Endothelial cell of umbilical vein (primary cell): Measurements from ENCODE around the gene ZKSCAN4. TPM values are rescaled to one million over a fixed set of nuclear protein-coding genes. Genes with fewer than 3 reads are reported as not detected.

Experiments used
- BruUV-seq: library from RNA; stranded (reverse); fragments of 400-500 nt; replicated peaks from 2 replicates; lab custom pipeline; 2021; lab: Mats Ljungman, UMichigan
- CTCF ChIA-PET: fragments of 300-600, 350-600 bp; sonication (Branson Sonifier 250); formaldehyde crosslinking; loops from one replicate; lab custom pipeline; 2021; ENCODE audit warnings: antibody characterized with exemption, inconsistent platforms; lab: Charles Lee
- POLR2A ChIA-PET: fragments of 300-600, 350-600 bp; sonication (Branson Sonifier 250); formaldehyde crosslinking; loops from one replicate; lab custom pipeline; 2021; ENCODE audit warnings: antibody characterized with exemption, inconsistent platforms; lab: Charles Lee
- DNase-seq: peaks from one replicate; pipeline ENCODE4 v3.0.0-alpha.2; 2011; ENCODE audit warnings: low read depth, low spot score
- FAIRE-seq: peaks from 2 replicates; lab custom pipeline; 2011; peaks lifted over from hg19 to GRCh38; lab: Jason Lieb, UNC
- H2AFZ ChIP-seq: 2 replicates; pipeline ENCODE4 v1.6.0; 2012; ENCODE audit warnings: low read depth, low read length, control low read depth, inconsistent platforms
- H3K27ac ChIP-seq: 2 replicates; pipeline ENCODE4 v1.5.1; 2011; ENCODE audit warnings: low read depth, mild to moderate bottlenecking, control low read depth, low read length, moderate library complexity; ENCODE audit not compliant: insufficient read depth
- H3K27me3 ChIP-seq, 2 experiments: 2 replicates each; pipeline versions ENCODE4 v1.6.0 to v1.6.1; 2011; ENCODE audit warnings: low read length in 2 of 2, mixed read lengths in 1 of 2; ENCODE audit not compliant: control insufficient read depth in 2 of 2, insufficient read depth in 2 of 2
- H3K36me3 ChIP-seq, 2 experiments: 2 replicates in 1 of 2; 3 replicates in 1 of 2; pipeline ENCODE4 v1.5.1; 2011; ENCODE audit warnings: low read length in 2 of 2, mild to moderate bottlenecking in 1 of 2, moderate library complexity in 1 of 2; ENCODE audit not compliant: control insufficient read depth in 2 of 2, insufficient read depth in 2 of 2; ENCODE audit errors: extremely low read depth in 1 of 2
- H3K4me1 ChIP-seq: 3 replicates; pipeline ENCODE4 v1.5.1; 2011; ENCODE audit warnings: mild to moderate bottlenecking, low read length; ENCODE audit not compliant: control insufficient read depth, insufficient read depth; ENCODE audit errors: extremely low read depth
- H3K4me2 ChIP-seq: 2 replicates; pipeline ENCODE4 v1.6.1; 2011; ENCODE audit warnings: low read length, control low read depth, mixed read lengths; ENCODE audit not compliant: insufficient read depth
- H3K4me3 ChIP-seq, 3 experiments: fragments of 200-600 bp in 1 of 3; sonication (generic), shearing (Covaris generic) in 1 of 3; replicated peaks in 1 of 3; 2 replicates each; pipeline ENCODE4 v1.5.1; 2011 to 2016; ENCODE audit warnings: control low read depth in 3 of 3, low read length in 3 of 3, mild to moderate bottlenecking in 2 of 3, inconsistent platforms in 1 of 3, low read depth in 1 of 3, moderate library complexity in 1 of 3; ENCODE audit not compliant: insufficient read depth in 1 of 3
- H3K79me2 ChIP-seq: 2 replicates; pipeline ENCODE4 v1.6.0; 2012; ENCODE audit warnings: low read length, inconsistent platforms; ENCODE audit not compliant: control insufficient read depth, insufficient read depth
- H3K9ac ChIP-seq: replicated peaks from 2 replicates; pipeline ENCODE3; 2011; ENCODE audit warnings: low read length, control low read depth; ENCODE audit not compliant: insufficient read depth; ENCODE audit errors: extremely low read depth
- H3K9me1 ChIP-seq: replicated peaks from 3 replicates; pipeline ENCODE4 v1.6.0; 2011; ENCODE audit warnings: mild to moderate bottlenecking, low read length; ENCODE audit not compliant: control insufficient read depth, insufficient read depth; ENCODE audit errors: extremely low read depth
- H3K9me3 ChIP-seq: replicated peaks from 2 replicates; pipeline ENCODE4 v1.5.1; 2012; ENCODE audit warnings: low read length, inconsistent platforms; ENCODE audit not compliant: control insufficient read depth, insufficient read depth
- H4K20me1 ChIP-seq: replicated peaks from 2 replicates; pipeline ENCODE3; 2011; ENCODE audit warnings: mild to moderate bottlenecking, low read length; ENCODE audit not compliant: control insufficient read depth, insufficient read depth; ENCODE audit errors: extremely low read depth
- EZH2 ChIP-seq: IDR thresholded peaks from 2 replicates; pipeline ENCODE4 v1.6.1; 2012; ENCODE audit warnings: borderline replicate concordance, low read depth, mild to moderate bottlenecking, moderate library complexity, low read length, inconsistent platforms; ENCODE audit not compliant: severe bottlenecking
- FOS ChIP-seq: IDR thresholded peaks from 2 replicates; pipeline ENCODE4 v1.6.1; 2011; ENCODE audit warnings: mild to moderate bottlenecking, low read length, moderate library complexity, borderline replicate concordance; ENCODE audit not compliant: insufficient read depth
- GATA2 ChIP-seq: IDR thresholded peaks from 2 replicates; pipeline ENCODE4 v1.7.0; 2011; ENCODE audit warnings: low read depth, mild to moderate bottlenecking, moderate library complexity, mixed read lengths, low read length; ENCODE audit not compliant: insufficient read length, insufficient read depth
- JUN ChIP-seq: IDR thresholded peaks from 2 replicates; pipeline ENCODE4 v1.6.1; 2011; ENCODE audit warnings: borderline replicate concordance, low read depth; ENCODE audit not compliant: insufficient read length, insufficient read depth
- MYC ChIP-seq: IDR thresholded peaks from one replicate; pipeline ENCODE4 v1.6.1; 2011; ENCODE audit warnings: mild to moderate bottlenecking, low read depth, low read length
- POLR2A ChIP-seq: IDR thresholded peaks from 2 replicates; pipeline ENCODE4 v1.6.1; 2012; ENCODE audit warnings: low read depth, mild to moderate bottlenecking, control low read depth, low read length
- POLR2AphosphoS5 ChIP-seq: IDR thresholded peaks from 2 replicates; pipeline ENCODE4 v1.6.1; 2012; ENCODE audit warnings: low read depth, mild to moderate bottlenecking, control low read depth, low read length, moderate library complexity; ENCODE audit not compliant: insufficient read depth
- dilution Hi-C: fragments of 300-500 bp; cut with MboI; formaldehyde crosslinking; loops from one replicate; pipeline ENCODE4 v1.15.0; 2019; ENCODE audit warnings: low sequenced_read_pairs; ENCODE audit not compliant: extremely low pct_ligation_motif_present
- intact Hi-C: fragments of 100-400 bp; cut with micrococcal nuclease; formaldehyde crosslinking; loops from one replicate; pipeline ENCODE4 v1.10.0; 2022
- polyA plus RNA-seq, 4 experiments: library from polyadenylated mRNA; depleted of rRNA in 3 of 4; stranded (reverse) in 3 of 4; unstranded in 1 of 4; fragments of >200 nt; gene quantifications; 2 replicates each; pipeline versions ENCODE4 v1.2.1 to v1.2.3, GENCODE V29; 2011 to 2012; ENCODE audit warnings: missing spikeins in 1 of 4
- total RNA-seq: library from RNA; stranded (reverse); gene quantifications from 2 replicates; pipeline ENCODE4 v1.2.3, GENCODE V29; 2021
- TF ChIP-seq, protein P1 (sequence below): IDR thresholded peaks from 2 replicates; pipeline ENCODE4 v1.6.1; 2011; ENCODE audit not compliant: insufficient read depth, insufficient read length
- TF ChIP-seq, protein P2 (sequence below), 2 donors: IDR thresholded peaks; 1 replicate in 1 of 2; 2 replicates in 1 of 2; pipeline ENCODE4 v1.5.1; 2011; ENCODE audit warnings: low read length in 2 of 2, mild to moderate bottlenecking in 2 of 2, moderate library complexity in 2 of 2, control low read depth in 1 of 2, inconsistent platforms in 1 of 2, low read depth in 1 of 2; ENCODE audit not compliant: insufficient read depth in 1 of 2; ENCODE audit errors: extremely low read depth in 1 of 2

ZKSCAN4 gene
- total and polyA plus RNA-seq, 2 donors (not counting 3 experiments of a cell fraction or from before 2014, with no cell fraction given), result 1.3 to 3.6 TPM

DNA sequence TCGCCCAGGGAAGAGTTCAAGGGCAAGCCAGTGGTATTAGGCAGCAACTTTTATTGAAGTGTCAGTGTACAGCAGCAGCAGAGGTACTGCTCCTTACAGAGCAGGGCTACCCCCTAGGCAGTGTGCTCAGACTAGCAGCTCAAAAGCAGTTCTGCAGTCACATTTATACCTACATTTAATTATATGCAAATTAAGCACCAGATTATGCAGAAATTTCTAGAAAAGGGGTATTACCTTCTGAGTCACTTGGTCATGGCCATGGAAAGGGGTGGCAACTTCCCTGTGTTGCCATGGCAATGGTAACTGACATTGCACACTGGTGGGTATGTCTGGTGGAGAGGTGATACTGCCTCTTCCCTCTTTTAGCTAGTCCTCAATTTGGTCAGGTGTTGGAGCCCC is 2.1 kb upstream of the ZKSCAN4 start:
- BruUV-seq, result no TSS peak

More for the DNA sequence above, 2.1 kb upstream of the ZKSCAN4 start:
- H4K20me1 ChIP-seq, result no peaks in the 10 kb centered on the region
- intact Hi-C loops, result no loop called here
- H3K4me2 ChIP-seq, result no peak overlapping the region
- H3K79me2 ChIP-seq, result no peaks in the 10 kb centered on the region
- peaks cover 15% of the 10 kb centered on the region for H3K4me1 ChIP-seq
- POLR2A ChIA-PET, result no interaction called here
- H3K9ac ChIP-seq, result no peak overlapping the region
- no peak overlapping the region for H3K27ac ChIP-seq
- no peak overlapping the region for H3K4me3 ChIP-seq
- no peaks in the 10 kb centered on the region for H3K36me3 ChIP-seq
- H3K27me3 ChIP-seq, result peaks cover 0 to 2% of the 10 kb centered on the region in 2 experiments
- no peak overlapping the region for H2AFZ ChIP-seq
- FAIRE-seq (no peak), DNase-seq (no peak)
- H3K9me3 ChIP-seq, result no peaks in the 10 kb centered on the region
- CTCF ChIA-PET, result interaction anchor here (3.9 kb wide), 1 partner anchor 13 kb away, joined by 17 read pairs; the partner anchor contains the start of gene ZSCAN26
- no peaks in the 10 kb centered on the region for H3K9me1 ChIP-seq
- TF ChIP-seq, protein P1, sequence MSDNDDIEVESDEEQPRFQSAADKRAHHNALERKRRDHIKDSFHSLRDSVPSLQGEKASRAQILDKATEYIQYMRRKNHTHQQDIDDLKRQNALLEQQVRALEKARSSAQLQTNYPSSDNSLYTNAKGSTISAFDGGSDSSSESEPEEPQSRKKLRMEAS, result no peak
- no peak for TF ChIP-seq POLR2AphosphoS5
- no peak for TF ChIP-seq POLR2A
- no peak for TF ChIP-seq FOS
- no peak for TF ChIP-seq GATA2
- no peak for TF ChIP-seq MYC
- no peak for TF ChIP-seq JUN
- no peak for TF ChIP-seq EZH2
- TF ChIP-seq, protein P2, sequence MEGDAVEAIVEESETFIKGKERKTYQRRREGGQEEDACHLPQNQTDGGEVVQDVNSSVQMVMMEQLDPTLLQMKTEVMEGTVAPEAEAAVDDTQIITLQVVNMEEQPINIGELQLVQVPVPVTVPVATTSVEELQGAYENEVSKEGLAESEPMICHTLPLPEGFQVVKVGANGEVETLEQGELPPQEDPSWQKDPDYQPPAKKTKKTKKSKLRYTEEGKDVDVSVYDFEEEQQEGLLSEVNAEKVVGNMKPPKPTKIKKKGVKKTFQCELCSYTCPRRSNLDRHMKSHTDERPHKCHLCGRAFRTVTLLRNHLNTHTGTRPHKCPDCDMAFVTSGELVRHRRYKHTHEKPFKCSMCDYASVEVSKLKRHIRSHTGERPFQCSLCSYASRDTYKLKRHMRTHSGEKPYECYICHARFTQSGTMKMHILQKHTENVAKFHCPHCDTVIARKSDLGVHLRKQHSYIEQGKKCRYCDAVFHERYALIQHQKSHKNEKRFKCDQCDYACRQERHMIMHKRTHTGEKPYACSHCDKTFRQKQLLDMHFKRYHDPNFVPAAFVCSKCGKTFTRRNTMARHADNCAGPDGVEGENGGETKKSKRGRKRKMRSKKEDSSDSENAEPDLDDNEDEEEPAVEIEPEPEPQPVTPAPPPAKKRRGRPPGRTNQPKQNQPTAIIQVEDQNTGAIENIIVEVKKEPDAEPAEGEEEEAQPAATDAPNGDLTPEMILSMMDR (IDR thresholded peaks at IDR 0.05; ENCODE audit: extremely low read depth in 1 of 2, insufficient read depth in 1 of 2, low read depth in 1 of 2, low read length in 2 of 2), result no peak
- dilution Hi-C loops, result no loop called here
